ENCODE measurements around the gene HCFC1. TPM values are rescaled to one million over a fixed set of nuclear protein-coding genes. Genes with fewer than 3 reads are reported as not detected.

The HCFC1 gene
- total and polyA plus RNA-seq, 9 of the 15 experiments (the other 6 are each of a cell fraction or from before 2014, with no cell fraction given): 2.8 to 133 (median 17.1) TPM

- TF ChIP-seq ATF4 (CRISPR knock-in tag; IDR thresholded peaks at IDR 0.05): no peak
- no peak for TF ChIP-seq CREB3L1 (IDR thresholded peaks at IDR 0.05; ENCODE audit: borderline replicate concordance, low read depth)
- TF ChIP-seq FOXO4 (CRISPR knock-in tag; IDR thresholded peaks at IDR 0.05): no peak
- TF ChIP-seq CBX5 (IDR thresholded peaks at IDR 0.05; ENCODE audit: borderline replicate concordance, low read depth): no peak
- TF ChIP-seq SOX6 (IDR thresholded peaks at IDR 0.05): no peak
- TF ChIP-seq RHOXF2B (CRISPR knock-in tag; conservative IDR thresholded peaks at IDR 0.05): no peak
- no peak for TF ChIP-seq PBX2 (CRISPR knock-in tag; IDR thresholded peaks at IDR 0.05; ENCODE audit: low read depth)
- no peak for TF ChIP-seq PBX2 (tag; conservative IDR thresholded peaks at IDR 0.05; ENCODE audit: low read depth)
- TF ChIP-seq SRSF9 (IDR thresholded peaks at IDR 0.05; ENCODE audit: borderline replicate concordance, low read depth, low read length): no peak
- no peak for TF ChIP-seq RFX1 (IDR thresholded peaks at IDR 0.05)
- TF ChIP-seq RBM25 (IDR thresholded peaks at IDR 0.05; ENCODE audit: low read depth, low read length, severe bottlenecking): no peak
- peak; percentile 86; the same call in 1 of the 2 replicates for TF ChIP-seq XRCC5 (IDR thresholded peaks at IDR 0.05; ENCODE audit: low read depth, low read length)
- no peak for TF ChIP-seq SMC3 (conservative IDR thresholded peaks at IDR 0.05; ENCODE audit: insufficient read depth, low read depth, low read length)
- TF ChIP-seq HOXB6 (CRISPR knock-in tag; IDR thresholded peaks at IDR 0.05; ENCODE audit: borderline replicate concordance): no peak
- no peak for TF ChIP-seq CLOCK (CRISPR knock-in tag; IDR thresholded peaks at IDR 0.05; ENCODE audit: borderline replicate concordance)
- TF ChIP-seq SMARCA5 (IDR thresholded peaks at IDR 0.05): no peak
- TF ChIP-seq PTTG1 (tag; IDR thresholded peaks at IDR 0.05; ENCODE audit: low read depth): no peak
- TF ChIP-seq RCOR1 (IDR thresholded peaks at IDR 0.05; ENCODE audit: borderline replicate concordance in 1 of 2, low read depth in 2 of 2, low read length in 2 of 2): no peak
- TF ChIP-seq NFIC (IDR thresholded peaks at IDR 0.05): peak; percentile 69
Observed at GRCh38 chrX:153925739-153926551, 45.7 kb downstream of the HCFC1 start, which contains the start of gene ARHGAP4 (continued).
